HG03457 (cell line): ENCODE data around the gene STK4.

Source experiments
- ATAC-seq: cut with Tn5 transposase; IDR thresholded peaks from one replicate; pipeline ENCODE4 v1.9.1; 2021; ENCODE audit warnings: moderate number of reproducible peaks; ENCODE audit not compliant: unreplicated experiment

STK4 gene

GRCh38 chr20:44952731-44953130, 13.6 kb upstream of the STK4 start:
- no peak for ATAC-seq

DNA sequence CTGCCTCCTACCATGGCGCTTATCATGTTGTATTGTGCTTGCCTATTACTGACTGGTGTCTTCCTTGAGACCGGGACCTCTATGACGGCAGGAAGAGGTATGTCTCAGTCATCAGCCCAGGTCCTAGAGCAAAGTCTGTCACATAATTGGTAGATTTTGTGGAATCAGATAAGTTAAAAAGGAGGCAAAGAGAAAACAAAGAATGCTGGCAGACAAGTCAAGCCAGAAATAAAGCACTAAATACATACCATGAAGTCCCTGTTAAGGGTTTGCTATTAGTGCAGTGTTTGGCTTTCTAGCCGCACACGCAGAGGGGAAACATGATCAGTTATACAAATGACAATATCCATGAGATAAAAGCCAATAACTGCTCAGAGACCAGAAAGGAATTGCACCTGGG, 12.1 kb upstream of the STK4 start:
- no peak for ATAC-seq

DNA sequence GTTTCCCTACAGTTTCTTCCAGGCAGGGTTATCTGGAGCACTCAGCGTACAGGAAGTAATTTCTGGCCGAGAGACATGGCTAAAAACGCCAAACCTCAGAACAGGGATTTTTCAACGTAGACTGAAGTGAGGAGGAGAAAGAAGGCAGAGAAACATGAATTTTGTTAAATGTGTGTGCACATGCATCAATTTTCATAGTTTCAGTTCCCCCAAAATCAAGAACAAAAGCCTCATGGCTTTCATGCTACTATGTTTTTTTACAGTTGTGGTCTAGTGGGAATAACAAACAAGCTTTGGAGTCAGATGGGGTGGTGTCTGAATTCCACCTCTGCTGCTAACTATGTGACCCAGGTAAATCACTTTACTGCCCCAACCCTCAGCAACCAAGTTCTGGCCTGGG, 11.0 kb upstream of the STK4 start:
- ATAC-seq, result no peak

GRCh38 chr20:44956410-44956809, 9.9 kb upstream of the STK4 start:
- ATAC-seq, result no peak

- ATAC-seq, result no peak
These were observed 8.0 kb upstream of the STK4 start for GRCh38 chr20:44958276-44958675.

- no peak for ATAC-seq
These were observed 7.2 kb upstream of the STK4 start for GRCh38 chr20:44959082-44959637.

DNA sequence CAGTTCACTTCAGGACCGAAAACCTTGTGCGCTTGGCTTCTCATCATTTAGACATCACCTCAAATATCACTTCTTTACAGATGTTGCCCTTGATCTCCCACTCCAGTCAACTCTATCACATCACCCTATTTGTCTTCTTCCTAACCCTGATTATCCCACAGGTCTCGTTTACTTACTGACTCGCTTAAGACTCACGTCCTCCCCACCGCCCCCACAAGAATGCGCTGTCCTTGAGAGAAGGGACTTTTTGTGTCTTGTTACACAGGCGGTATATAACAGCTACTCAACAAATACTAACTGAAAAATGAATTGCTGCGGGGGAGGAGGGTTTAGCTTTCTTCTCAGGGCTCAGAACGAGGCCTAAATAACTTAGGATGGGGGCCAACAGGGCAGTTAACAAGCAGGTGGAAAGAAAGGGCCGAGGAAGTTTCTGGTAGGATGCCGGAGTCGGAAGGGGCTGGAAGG, 6.6 kb upstream of the STK4 start:
- ATAC-seq, result peak; percentile 12

- ATAC-seq, result peak; percentile 64
These were observed 6.0 kb upstream of the STK4 start, which contains the start of gene TOMM34 for GRCh38 chr20:44960103-44960852. TSS of gene TOMM34 (minus strand) at chr20:44960397. CDS start at chr20:44960333, 64 bp downstream.

DNA sequence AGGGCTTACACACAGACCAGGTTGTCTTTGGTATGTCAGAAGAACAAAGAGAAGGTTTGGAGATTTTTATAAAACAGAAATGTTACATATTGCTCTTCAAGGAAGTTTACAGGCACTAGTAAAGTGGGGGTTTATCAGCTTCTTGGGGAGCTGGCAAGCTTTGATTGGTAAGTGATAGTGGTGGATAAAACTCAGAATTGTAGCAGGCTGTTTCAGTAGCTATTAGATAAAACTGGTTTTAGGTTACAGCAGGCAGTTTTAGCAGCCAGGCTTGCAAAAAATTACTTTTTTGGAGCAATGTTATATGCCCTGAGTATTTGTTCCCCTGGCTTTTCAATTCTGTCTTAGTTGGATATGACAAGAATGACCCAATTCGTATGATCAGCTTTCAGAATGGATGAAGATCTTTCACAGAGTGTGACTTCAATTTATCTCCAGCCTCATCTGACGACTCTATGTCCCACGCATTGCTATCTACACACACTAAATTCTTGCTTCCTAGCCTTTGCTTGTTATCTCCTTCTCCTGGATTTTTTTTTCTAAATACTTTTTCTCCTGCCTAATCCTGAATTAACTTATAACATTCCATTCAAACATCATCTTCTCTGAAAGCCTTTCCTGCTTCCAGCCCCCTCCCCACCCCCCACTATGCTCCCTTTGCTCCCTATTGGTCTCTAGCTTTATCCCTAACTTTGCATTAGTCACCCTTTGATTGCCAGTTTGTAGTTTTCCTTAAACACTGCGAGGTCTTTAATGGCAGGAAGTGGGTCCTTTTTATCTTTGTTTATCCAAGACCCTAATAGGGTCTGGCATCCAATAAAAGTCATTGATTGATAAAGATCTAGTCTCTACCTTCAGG, 5.1 kb upstream of the STK4 start:
- no peak for ATAC-seq

DNA sequence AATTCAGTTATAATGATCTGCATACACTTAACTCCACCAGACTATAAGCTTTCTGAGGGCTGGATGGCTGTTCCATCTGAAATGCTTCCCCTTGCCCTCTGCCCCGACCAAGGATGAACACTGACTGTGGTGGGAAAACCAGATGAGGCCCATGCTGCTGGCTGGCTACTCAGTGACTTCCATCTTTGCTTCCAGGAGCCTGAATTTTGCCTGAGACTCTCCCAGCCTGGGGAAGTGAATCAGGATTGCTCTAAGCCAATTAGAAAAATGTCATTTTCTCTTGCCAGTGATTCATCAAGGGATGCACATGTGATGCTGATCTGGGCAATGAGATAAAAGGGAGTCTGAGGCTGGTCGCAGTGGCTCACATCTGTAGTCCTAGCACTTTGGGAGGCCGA, 4.4 kb upstream of the STK4 start:
- no peak for ATAC-seq

DNA sequence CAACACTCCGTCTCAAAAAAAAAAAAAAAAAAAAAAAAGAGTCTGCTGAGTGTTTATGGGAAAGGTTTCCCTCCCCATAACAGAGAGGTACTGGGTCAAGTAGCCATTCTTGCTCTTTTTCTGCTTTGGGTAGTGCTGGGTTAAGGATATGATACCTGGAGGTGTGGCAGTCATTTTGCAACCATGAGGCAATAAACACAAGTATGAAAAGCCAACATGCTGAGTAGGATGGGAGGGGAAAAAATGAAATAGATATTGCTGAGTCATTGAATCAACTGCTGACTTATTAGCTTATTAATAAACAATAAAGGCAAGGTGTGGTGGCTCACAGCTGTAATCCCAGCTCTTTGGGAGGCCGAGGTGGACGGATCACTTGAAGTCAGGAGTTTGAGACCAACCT, 3.8 kb upstream of the STK4 start:
- no peak for ATAC-seq

- ATAC-seq, result no peak
These were observed 2.7 kb upstream of the STK4 start for GRCh38 chr20:44963325-44964215.

DNA sequence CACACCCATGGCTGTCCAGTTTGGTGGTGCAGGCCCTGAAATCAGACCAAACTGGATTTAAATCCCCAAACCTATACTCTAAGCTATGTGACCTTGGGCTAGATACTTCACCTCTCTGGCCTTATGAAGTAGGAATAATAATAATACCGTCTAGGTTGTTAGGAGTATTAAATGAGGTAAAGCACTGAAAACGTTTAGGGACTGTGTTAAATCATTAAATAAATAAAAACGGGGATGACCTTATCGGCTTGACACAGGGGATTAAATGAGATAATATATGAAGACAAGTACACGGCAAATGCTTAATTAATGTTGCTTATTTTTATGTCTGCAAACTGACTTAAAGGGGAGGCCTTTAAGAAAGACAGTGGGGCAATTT, 672 bp upstream of the STK4 start:
- no peak for ATAC-seq

GRCh38 chr20:44967207-44967807, 995 bp downstream of the STK4 start:
- no peak for ATAC-seq

GRCh38 chr20:44969300-44969894, 3.1 kb downstream of the STK4 start:
- ATAC-seq, result no peak

- ATAC-seq, result no peak
These were observed 4.0 kb downstream of the STK4 start for GRCh38 chr20:44970243-44970757.

GRCh38 chr20:44973053-44973452, 6.7 kb downstream of the STK4 start:
- ATAC-seq, result no peak

GRCh38 chr20:44976698-44977097, 10.4 kb downstream of the STK4 start:
- ATAC-seq, result no peak

- ATAC-seq, result peak; percentile 60
These were observed 12.8 kb downstream of the STK4 start for GRCh38 chr20:44979090-44979621.
